ENCODE data around the gene SRMS. TPM values are rescaled to one million over a fixed set of nuclear protein-coding genes. Genes with fewer than 3 reads are reported as not detected.
A peak's percentile ranks its signal among the peaks of the same experiment; 100 is the strongest.

The SRMS gene
- total and polyA plus RNA-seq, 11 donors = not detected

GRCh38 chr20:63556873-63557478 is 9.4 kb upstream of the SRMS start:
- intact Hi-C loops (cut with DNase I) = no loop called here
- no peak for DNase-seq
- TF ChIP-seq POLR2A (IDR thresholded peaks at IDR 0.05) = no peak
- Histone ChIP-seq H3K4me3 (no peak overlapping the region), H3K9me3 (no peaks in the 10 kb centered on the region), H3K4me1 (peaks cover 0 to 21% (median 8%) of the 10 kb centered on the region in 12 donors), H3K27ac (no peak overlapping the region), H3K36me3 (peaks cover 0 to 37% (median 35%) of the 10 kb centered on the region in 9 donors), H3K27me3 (peaks cover 0 to 9% (median 0%) of the 10 kb centered on the region in 9 donors)
- 72 to 78% (median 78%) methylated on average over 23 of the region's 23 CpGs for WGBS, 4 donors
- no peak for ATAC-seq

- Histone ChIP-seq H3K4me3 (no peak overlapping the region), H3K36me3 (peaks cover 0 to 25% (median 24%) of the 10 kb centered on the region in 9 donors), H3K4me1 (peaks cover 0 to 21% (median 8%) of the 10 kb centered on the region in 12 donors), H3K27me3 (peaks cover 0 to 9% (median 0%) of the 10 kb centered on the region in 9 donors), H3K27ac (no peak overlapping the region), H3K9me3 (no peaks in the 10 kb centered on the region)
- TF ChIP-seq POLR2A (IDR thresholded peaks at IDR 0.05) (no peak), CTCF (IDR thresholded peaks at IDR 0.05) (no peak)
- ATAC-seq (no peak), DNase-seq (no peak)
- WGBS, 4 donors = 94 to 95% (median 94%) methylated on average over 32 to 45 of the region's 45 CpGs
- intact Hi-C loops (cut with DNase I) = no loop called here
Measured at GRCh38 chr20:63555661-63556381, 8.3 kb upstream of the SRMS start.

GRCh38 chr20:63554361-63555278 is 7.1 kb upstream of the SRMS start:
- peaks cover 0 to 9% (median 0%) of the 10 kb centered on the region in 9 donors for H3K27me3 ChIP-seq

More at GRCh38 chr20:63554361-63555278, 7.1 kb upstream of the SRMS start:
- Histone ChIP-seq H3K9me3 (no peaks in the 10 kb centered on the region), H3K4me3 (peak overlapping the region in 9 of 12 donors; percentile 55 to 68 (median 61)), H3K4me1 (peaks cover 0 to 21% (median 8%) of the 10 kb centered on the region in 12 donors), H3K27ac (peak overlapping the region in 1 of 12 donors; percentile 57), H3K36me3 (peaks cover 0 to 14% (median 12%) of the 10 kb centered on the region in 9 donors)
- no peak for DNase-seq
- no peak for TF ChIP-seq POLR2A (IDR thresholded peaks at IDR 0.05)
- TF ChIP-seq CTCF (IDR thresholded peaks at IDR 0.05) = no peak
- ATAC-seq = no peak
- intact Hi-C loops (cut with DNase I) = no loop called here
- 68 to 74% (median 71%) methylated on average over 19 to 38 of the region's 38 CpGs for WGBS, 4 donors

Data from heart left ventricle (tissue), 16 donors.